HG02885 (cell line): ENCODE data around the gene COL4A2.

Experiments
- ATAC-seq: cut with Tn5 transposase; IDR thresholded peaks from one replicate; pipeline ENCODE4 v1.9.1; 2021; ENCODE audit warnings: mild to moderate bottlenecking; ENCODE audit not compliant: unreplicated experiment, poor library complexity

Gene COL4A2

GRCh38 chr13:110306960-110307766, at the start of gene COL4A2, which contains the start of gene COL4A1:
TSS of gene COL4A2 (plus strand) at chr13:110307284. CDS start at chr13:110307904, 620 bp downstream.
TSS of gene COL4A1 (minus strand) at chr13:110307157. CDS start at chr13:110307027, 130 bp downstream.
- no peak for ATAC-seq

- no peak for ATAC-seq
These were observed 49.7 kb upstream of the COL4A2 start for GRCh38 chr13:110257408-110257807.

DNA sequence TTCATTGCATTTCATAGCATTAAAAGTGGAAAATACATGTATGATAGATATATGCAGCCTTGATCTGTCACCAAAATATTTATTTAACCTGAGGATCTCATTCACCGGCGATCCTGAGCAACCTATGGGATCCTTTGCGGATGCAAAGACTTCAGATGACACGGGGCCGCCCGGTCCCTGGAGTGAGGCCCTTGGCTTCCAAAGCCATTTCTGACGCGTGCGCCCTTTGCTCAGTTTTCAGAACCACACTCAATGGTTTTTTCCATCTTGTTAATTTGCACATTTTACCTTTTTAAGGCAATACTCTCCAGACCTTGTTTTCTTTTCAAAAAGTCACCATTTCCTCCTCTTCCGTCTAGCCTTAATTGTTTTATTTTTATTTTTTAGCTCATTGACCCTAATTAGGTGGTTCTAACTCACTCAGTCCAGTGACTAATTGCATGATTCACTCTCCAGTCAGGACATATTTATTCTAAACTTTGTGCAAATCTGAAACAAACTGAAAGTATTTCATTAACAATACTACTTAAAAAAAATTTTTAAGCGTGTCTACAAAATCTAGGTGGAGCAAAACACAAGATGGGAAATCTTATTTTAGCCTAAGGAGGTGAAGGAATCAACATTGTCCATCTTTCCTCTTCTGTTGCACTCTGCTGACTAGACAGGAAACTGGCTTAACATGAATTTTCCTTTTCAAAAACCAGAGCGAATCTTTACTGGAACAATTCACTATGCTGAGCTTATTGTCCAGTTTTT, 48.0 kb upstream of the COL4A2 start:
- ATAC-seq = no peak

DNA sequence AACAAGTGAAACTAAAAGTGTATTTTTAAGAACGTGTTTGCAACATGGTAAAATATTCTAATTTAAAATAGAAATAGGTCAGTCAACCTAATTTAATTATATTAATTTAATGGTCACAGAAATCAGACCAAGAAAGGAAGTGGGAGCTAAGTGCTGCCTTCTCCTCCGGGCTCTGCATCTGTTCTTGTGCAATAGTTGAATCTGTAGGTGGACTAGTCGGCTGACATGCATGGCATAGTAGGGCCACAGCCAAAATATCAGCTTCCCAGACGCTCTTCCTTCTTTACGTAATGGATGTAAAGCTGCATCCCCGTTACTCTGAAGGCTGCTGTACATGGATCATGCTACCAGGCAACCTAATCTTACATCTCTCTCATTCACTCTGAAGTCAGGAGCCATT, 47.4 kb upstream of the COL4A2 start:
- no peak for ATAC-seq

DNA sequence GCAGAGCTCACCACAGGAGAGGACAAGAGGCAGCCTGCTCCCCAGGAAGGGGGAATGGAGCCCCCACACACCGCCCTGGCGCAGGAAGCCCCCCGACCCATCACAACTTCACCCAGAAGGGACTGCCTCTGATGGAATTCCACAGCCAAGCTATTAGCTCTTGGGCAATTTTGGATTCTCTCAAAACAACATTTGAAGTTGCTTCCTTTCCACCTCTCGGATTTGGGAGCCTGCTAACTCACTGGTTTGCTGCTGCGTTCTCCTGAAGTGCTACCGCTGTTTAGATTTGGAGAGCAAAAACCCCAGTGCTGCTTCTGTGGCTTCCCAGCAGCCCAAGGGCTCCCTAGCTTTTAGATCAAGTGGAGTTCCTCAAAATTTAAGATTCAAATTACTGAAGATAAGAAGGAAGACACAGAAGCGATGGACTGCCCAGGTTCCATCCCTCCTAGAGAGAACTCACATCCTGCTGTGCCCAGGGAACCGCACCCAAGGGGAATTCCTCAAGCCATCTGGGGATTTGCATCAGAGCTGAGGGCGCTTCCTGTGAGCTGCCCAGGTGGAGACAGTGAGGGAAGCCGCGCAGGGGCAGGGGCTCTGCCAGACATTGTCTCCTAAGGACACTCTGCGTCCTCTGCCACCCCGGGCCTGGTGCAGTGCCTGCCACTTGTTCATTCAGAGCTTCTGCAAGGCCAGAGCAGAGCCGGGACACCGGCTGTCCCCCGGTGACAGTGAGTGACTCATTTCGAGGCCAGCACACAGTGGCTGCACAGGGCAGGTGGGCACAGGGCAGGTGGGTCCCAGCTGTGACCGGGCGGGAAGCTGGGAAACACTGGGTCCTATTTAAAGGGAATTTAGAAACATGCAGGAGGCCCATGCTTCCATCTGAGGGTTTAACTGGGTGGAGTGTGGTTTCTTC, 45.7 kb upstream of the COL4A2 start:
- ATAC-seq = no peak

DNA sequence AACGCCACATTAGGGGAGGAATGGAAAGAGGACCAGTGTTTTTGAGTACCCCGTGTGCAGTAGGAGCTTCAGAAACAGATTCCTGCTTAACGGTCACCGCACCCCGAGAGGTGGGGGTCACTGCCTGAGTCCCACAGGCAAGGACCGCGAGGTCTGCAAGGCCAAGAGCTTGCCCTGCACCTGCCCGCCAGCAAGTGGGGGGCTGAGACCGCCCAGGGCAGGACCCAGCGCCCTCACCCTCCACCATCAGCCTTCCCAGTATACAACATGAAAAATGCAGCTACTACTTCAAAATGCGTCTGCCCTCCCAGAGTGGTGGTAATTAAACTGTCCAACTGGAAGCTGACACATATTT, 45.0 kb upstream of the COL4A2 start:
- no peak for ATAC-seq

DNA sequence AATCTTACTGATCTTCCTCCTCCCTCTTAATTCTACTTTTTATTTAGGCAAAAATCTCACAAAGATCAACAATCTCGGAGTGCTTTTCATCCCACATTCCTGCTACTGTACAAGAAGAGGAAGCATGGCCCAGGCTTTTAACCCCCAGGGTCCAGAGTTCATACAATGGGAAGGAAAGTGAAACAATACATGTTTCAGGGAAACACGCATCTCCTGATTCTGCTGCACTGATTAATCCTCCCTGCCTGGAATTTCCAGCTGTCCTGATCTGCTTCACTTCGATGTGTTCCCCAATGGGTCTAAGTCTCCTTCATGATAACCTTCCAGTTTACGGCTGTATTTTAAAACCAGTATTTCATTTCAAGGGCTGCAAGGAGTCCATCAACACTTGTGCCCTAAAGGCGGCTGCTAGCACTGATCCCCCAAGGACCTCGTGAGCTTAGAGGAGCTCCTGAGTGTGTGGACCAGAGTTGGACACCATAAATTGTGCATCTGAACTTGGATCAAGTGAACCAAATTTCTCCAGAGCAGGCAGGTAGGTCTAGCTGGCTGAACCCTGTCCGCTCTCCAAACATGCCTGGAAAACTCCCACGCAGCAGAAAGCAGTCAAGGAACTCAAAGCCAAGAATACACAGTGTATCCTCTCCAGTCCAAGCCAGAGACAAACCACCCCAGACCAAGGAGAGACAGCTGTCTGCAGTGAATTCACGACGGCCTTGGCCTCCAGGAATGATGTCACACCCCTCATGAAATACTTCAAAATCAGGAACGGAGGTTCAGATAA, 44.4 kb upstream of the COL4A2 start:
- no peak for ATAC-seq

GRCh38 chr13:110263404-110263803, 43.7 kb upstream of the COL4A2 start:
- no peak for ATAC-seq

DNA sequence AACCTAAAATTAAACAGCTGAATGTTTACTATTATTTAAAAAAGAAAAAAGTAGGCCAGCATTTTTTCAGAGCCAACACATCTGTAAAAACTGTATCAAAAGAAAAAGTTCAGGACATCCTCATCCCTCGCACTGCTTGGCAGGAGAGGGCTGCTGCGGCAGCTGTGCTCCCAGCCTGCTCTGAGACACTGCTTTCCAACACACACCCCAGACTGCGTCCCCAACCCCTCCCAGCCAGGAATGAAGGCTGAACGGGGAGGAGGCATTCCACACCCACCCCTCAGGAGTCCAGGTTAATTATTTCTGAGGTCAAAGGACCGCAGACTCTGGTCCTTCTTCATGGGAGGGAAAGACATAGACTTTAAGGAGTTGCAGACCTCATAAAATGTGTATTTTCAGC, 43.2 kb upstream of the COL4A2 start:
- no peak for ATAC-seq

DNA sequence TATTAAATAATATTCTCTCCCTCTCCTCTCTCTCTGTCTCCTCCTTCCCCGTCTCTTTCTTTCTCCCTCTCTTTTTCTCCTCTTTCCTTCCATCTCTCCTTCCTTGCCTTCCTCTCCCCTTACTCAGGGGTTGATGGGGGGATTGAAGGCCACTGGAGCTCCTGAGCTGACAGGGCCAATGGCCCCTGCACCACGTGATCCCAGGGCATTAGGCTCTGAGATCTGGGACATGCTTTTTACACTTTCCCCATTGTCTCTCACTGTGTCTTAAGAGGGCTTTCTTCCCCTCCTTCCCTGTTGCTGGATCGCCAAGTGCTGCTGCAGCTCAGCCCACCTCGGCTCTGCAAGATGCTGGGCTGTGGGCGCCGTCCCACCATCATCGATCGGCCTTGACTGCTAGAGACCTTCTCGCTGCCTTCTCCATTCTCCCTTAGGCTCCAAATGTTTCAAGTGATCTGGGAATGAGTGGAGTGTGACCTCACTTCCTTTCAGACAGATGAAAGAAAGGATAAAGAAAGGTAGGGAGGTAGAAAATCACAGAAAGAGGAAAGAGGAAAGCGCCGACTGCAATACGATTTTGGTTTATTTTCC, 42.3 kb upstream of the COL4A2 start:
- ATAC-seq = no peak

DNA sequence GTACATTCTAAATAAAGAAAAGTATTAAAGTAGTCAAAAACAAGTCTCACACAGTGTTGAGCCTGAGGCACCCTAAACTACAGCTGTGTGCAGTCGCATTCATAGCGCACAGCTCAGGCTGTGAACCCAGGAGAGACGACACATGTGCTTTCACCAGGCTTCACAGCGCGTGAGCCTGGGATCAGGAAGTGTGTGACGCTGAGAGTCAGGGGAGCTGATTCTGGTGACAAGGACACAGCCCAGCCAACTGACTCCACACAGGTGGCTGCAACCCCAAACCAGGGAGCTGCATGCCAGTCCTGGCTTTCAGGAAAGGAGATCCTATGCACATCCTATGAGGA, 41.8 kb upstream of the COL4A2 start:
- no peak for ATAC-seq

DNA sequence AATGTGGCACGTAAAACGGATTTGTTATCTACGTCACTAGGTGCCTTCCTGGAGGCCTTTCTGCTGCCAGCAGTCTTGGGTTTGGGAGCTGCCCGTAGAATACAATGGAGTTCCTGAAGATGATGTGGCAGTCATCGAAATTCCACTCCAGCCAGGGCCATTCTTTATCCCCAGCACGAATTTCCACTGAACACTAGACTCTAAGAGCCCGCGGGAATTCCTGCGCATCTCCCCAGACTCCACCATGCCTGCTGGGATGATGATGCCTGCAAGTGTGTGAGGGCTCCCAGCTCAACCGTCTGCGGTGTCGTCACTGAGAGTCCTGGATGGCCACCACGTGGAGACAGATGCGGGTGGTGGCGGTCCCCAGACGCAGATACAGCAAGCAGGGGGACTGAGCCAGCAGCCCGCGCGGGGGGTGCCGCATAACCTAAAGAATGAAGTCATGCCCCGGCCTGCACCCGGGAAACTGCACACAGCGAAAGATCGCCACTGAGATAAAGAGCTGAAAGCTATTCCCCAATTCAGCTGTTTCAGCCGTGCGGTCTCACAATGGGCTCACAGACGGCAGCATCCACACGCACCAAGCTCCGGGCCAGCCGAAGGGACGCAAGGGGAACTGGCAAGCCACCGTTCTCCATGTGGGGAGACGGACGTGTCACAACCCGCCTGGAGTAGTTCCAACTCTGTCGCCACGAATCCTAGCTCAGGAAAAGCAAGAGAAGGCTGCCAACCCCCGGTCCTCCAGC, 41.2 kb upstream of the COL4A2 start:
- no peak for ATAC-seq

DNA sequence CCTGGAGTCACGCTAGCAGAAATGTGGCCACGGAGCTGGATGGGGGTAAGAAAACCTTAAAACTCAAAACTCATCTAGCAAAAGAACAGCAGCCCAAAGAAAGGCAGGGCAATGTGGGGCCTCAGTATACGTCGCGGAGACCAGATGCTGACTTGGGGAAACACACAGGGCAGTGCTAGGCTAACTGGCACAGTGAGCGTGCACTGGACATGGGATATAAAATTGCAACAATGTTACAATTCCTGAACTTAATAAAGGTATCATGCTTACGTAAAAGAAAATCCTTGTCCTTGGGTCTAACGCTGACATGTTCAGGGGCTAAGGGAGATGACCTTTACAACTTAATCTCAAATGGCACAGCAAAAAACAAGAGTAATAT, 40.7 kb upstream of the COL4A2 start:
- no peak for ATAC-seq

- ATAC-seq = no peak
These were observed 40.1 kb upstream of the COL4A2 start for GRCh38 chr13:110266983-110267382.

DNA sequence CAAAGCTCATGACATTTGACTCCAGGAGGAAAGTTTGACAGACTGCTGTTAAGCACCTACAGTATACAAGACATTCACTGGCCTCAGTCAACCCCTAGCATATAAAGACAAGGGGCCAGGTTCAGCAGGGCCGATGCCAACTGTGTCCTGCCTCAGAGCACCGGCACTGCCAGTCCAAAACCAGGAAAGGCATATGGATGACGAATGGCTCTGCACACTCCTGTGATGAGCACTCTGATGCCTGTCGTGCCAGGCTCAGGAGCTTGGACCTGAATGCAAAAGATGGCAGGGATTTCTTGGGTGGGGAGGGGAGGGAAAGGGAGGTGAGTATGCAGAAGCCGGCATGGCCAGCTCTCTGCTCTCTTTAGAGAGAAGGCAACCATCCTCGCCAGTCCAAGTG, 39.0 kb upstream of the COL4A2 start:
- no peak for ATAC-seq

DNA sequence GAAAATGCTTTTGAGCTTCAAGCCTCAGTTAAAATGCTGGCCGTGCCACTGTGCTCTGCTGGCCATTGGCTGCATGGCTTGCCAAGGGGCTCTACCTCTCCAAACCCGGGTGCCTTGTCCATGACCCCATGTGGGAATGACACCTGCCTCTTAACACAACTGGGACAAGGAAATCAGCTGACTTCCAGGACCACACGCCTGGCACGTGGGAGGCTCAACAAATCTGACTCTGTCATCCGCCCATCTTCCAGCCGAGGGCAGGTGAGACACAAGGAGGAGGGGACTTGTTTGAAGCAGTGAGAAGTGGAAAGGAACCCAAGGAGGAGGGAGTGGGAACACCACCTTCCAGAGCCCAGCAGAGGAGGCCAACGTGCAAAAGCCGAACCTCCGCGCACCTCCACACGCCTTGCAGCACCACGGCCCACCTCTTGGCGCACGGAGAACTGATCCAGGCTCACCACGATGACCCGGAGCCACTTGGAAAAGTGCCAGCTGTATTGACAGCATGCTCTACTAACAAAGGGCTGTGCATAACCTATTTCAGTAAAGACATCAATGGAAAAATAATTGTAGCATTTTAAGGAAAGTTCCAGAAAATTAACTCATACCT, 38.4 kb upstream of the COL4A2 start:
- ATAC-seq = no peak

DNA sequence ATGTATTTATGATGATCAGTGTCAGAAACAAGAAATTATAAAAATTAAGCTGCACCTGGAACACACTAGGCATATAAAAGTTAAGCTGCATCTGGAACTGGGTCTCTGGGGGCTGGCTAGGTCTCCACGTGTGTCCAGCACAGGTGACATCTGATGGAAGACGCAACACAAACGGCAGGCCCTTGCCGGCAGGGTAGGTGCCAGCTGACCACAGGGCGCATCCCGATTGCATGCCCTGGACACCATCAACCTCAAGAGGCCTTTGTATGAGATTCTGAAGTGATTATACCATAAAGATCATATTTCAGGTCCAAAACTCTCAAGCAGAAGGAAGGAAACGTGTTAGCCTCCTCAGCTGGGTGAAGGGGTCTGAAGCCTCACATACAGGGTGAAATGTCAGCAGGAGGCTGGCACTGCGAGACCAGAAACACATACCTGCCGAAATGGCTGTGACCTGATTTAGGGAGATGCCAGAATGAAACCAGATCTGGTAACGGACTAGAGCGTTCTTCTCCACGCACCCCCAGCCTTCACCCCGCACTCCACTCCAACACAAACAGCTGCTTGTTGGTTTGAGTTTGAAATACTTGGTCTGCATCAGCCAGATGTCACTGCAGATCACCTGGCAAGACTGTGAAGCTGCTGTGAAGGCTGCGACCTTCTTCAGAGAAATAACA, 37.4 kb upstream of the COL4A2 start:
- ATAC-seq = no peak

- ATAC-seq = no peak
These were observed 36.6 kb upstream of the COL4A2 start for GRCh38 chr13:110270507-110270906.
